Peyer's patch (tissue), 4 donors: ENCODE data around the gene CXCL14.

Experiments used
- POLR2A ChIP-seq, 2 donors: fragments of 450-650 bp; IDR thresholded peaks; one replicate each; pipeline ENCODE4 v1.5.1; 2017; ENCODE audit warnings: antibody characterized with exemption in 2 of 2, mild to moderate bottlenecking in 2 of 2, moderate library complexity in 2 of 2
- TF ChIP-seq, protein P1 (sequence below), 6 experiments: fragments of 450-650 bp in 4 of 6; fragments of 200-600 bp in 2 of 6; sonication (generic) in 1 of 6; IDR thresholded peaks; one replicate each; pipeline ENCODE4 v1.5.1; 2017 to 2019; ENCODE audit warnings: antibody characterized with exemption in 6 of 6, mild to moderate bottlenecking in 3 of 6, moderate library complexity in 1 of 6

DNA sequence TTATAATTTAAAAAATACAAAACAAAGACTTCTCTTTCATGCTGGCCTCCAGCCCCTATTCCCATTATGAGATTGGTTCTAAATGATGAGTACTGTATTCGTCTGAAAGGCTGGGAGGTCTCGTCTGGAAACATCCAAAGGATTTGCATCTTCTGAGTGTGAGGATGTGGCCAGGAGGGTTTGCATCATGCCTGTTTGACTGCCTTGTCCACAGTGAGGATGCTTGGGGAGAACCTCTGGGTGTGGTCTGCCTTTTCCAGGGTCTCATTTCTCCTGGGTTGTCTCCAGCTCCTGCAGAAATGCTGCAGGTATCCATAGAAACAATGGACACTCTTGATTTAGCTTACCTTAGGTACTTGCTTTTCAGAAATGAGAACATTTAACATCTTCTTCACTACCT is 26.4 kb upstream of the CXCL14 start:
- TF ChIP-seq, protein P1, sequence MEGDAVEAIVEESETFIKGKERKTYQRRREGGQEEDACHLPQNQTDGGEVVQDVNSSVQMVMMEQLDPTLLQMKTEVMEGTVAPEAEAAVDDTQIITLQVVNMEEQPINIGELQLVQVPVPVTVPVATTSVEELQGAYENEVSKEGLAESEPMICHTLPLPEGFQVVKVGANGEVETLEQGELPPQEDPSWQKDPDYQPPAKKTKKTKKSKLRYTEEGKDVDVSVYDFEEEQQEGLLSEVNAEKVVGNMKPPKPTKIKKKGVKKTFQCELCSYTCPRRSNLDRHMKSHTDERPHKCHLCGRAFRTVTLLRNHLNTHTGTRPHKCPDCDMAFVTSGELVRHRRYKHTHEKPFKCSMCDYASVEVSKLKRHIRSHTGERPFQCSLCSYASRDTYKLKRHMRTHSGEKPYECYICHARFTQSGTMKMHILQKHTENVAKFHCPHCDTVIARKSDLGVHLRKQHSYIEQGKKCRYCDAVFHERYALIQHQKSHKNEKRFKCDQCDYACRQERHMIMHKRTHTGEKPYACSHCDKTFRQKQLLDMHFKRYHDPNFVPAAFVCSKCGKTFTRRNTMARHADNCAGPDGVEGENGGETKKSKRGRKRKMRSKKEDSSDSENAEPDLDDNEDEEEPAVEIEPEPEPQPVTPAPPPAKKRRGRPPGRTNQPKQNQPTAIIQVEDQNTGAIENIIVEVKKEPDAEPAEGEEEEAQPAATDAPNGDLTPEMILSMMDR (IDR thresholded peaks at IDR 0.05) = no peak
- TF ChIP-seq POLR2A (IDR thresholded peaks at IDR 0.05) = no peak
